ENCODE results near the gene LTN1. TPM values are rescaled to one million over a fixed set of nuclear protein-coding genes. Genes with fewer than 3 reads are reported as not detected.

The LTN1 gene
- total and polyA plus RNA-seq, 2 of the 13 experiments (the other 11 are each of a cell fraction or from before 2014, with no cell fraction given): 6.7 to 24.6 TPM

DNA sequence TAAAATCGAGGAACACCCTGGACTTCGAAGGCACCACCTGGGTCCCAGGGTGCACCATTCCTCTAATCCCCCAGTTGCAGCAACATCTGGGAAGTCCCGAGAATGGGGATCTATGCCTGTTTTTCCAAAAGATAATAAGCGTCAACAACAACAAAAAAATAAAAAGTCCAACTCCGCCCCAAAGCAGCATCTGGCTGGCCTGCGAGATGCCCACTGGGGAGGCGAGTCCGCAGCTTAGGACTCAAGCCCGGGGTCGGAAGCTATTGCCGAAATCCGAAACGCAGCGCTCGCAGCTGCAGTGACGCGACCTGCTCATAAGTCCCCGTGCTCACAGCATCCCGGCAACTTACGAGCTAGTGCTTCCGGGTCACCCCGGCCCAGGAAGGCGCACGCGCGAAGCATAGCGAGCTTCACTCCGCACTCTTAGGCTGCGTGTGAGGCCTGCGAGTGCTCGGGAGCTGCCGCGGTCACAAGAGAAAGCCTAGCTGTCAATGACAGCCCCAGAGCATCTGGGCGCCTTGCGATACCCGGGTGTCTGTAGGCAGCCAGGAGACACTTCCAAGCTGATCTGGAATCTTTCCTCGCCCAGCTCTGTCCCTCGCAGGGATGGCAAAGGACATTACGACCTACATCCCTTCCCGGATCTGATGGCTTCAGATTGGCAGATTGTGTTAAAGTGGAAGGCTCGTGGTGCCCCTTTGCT, 9.9 kb upstream of the LTN1 start (continued):
- TF ChIP-seq ZZZ3 (CRISPR knock-in tag; IDR thresholded peaks at IDR 0.05; ENCODE audit: borderline replicate concordance) (peak; percentile 59; the same call in 1 of the 2 replicates), SIN3B (IDR thresholded peaks at IDR 0.05; ENCODE audit: low read length) (0 out of 2 replicates have a peak, but pooled peaks have one; percentile 55), ZNF709 (CRISPR knock-in tag; IDR thresholded peaks at IDR 0.05) (peak; percentile 73), ARHGAP35 (CRISPR knock-in tag; IDR thresholded peaks at IDR 0.05; ENCODE audit: borderline replicate concordance) (peak; percentile 42; the same call in 1 of the 2 replicates), HOXD1 (CRISPR knock-in tag; IDR thresholded peaks at IDR 0.05) (peak; percentile 65; the same call in 1 of the 2 replicates), FOXC1 (CRISPR knock-in tag; IDR thresholded peaks at IDR 0.05; ENCODE audit: borderline replicate concordance) (peak; percentile 59; the same call in 1 of the 2 replicates), RXRB (CRISPR knock-in tag; IDR thresholded peaks at IDR 0.05; ENCODE audit: borderline replicate concordance) (peak; percentile 74), ZNF737 (CRISPR knock-in tag; IDR thresholded peaks at IDR 0.05; ENCODE audit: borderline replicate concordance) (peak; percentile 36; the same call in 1 of the 2 replicates), JUND (CRISPR knock-in tag; IDR thresholded peaks at IDR 0.05) (no peak), RAD21 (CRISPR knock-in tag; IDR thresholded peaks at IDR 0.05) (peak; percentile 51; the same call in 1 of the 2 replicates), MXD1 (CRISPR knock-in tag; IDR thresholded peaks at IDR 0.05) (peak; percentile 73; the same call in 1 of the 2 replicates), TSC22D2 (CRISPR knock-in tag; IDR thresholded peaks at IDR 0.05; ENCODE audit: borderline replicate concordance) (peak; percentile 46; the same call in 1 of the 2 replicates), GATAD1 (CRISPR knock-in tag; IDR thresholded peaks at IDR 0.05) (peak; percentile 94), RFXAP (CRISPR knock-in tag; IDR thresholded peaks at IDR 0.05; ENCODE audit: borderline replicate concordance) (peak; percentile 76; the same call in 1 of the 2 replicates), SAP130 (CRISPR knock-in tag; IDR thresholded peaks at IDR 0.05; ENCODE audit: low read depth) (peak; percentile 96), ZNF260 (CRISPR knock-in tag; IDR thresholded peaks at IDR 0.05; ENCODE audit: borderline replicate concordance, low read depth) (no peak), ZFP90 (CRISPR knock-in tag; IDR thresholded peaks at IDR 0.05; ENCODE audit: borderline replicate concordance) (peak; percentile 84), ELF1 (CRISPR knock-in tag; IDR thresholded peaks at IDR 0.05) (peak; percentile 91)
- TF ChIP-seq, protein P1, sequence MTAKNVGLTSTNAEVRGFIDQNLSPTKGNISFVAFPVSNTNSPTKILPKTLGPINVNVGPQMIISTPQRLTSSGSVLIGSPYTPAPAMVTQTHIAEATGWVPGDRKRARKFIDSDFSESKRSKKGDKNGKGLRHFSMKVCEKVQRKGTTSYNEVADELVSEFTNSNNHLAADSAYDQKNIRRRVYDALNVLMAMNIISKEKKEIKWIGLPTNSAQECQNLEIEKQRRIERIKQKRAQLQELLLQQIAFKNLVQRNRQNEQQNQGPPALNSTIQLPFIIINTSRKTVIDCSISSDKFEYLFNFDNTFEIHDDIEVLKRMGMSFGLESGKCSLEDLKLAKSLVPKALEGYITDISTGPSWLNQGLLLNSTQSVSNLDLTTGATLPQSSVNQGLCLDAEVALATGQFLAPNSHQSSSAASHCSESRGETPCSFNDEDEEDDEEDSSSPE (CRISPR knock-in tag; IDR thresholded peaks at IDR 0.05): peak; percentile 88
- TF ChIP-seq, protein P2, sequence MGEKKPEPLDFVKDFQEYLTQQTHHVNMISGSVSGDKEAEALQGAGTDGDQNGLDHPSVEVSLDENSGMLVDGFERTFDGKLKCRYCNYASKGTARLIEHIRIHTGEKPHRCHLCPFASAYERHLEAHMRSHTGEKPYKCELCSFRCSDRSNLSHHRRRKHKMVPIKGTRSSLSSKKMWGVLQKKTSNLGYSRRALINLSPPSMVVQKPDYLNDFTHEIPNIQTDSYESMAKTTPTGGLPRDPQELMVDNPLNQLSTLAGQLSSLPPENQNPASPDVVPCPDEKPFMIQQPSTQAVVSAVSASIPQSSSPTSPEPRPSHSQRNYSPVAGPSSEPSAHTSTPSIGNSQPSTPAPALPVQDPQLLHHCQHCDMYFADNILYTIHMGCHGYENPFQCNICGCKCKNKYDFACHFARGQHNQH (CRISPR knock-in tag; IDR thresholded peaks at IDR 0.05): peak; percentile 65; the same call in 1 of the 2 replicates
- TF ChIP-seq, protein P3, sequence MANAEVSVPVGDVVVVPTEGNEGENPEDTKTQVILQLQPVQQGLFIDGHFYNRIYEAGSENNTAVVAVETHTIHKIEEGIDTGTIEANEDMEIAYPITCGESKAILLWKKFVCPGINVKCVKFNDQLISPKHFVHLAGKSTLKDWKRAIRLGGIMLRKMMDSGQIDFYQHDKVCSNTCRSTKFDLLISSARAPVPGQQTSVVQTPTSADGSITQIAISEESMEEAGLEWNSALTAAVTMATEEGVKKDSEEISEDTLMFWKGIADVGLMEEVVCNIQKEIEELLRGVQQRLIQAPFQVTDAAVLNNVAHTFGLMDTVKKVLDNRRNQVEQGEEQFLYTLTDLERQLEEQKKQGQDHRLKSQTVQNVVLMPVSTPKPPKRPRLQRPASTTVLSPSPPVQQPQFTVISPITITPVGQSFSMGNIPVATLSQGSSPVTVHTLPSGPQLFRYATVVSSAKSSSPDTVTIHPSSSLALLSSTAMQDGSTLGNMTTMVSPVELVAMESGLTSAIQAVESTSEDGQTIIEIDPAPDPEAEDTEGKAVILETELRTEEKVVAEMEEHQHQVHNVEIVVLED (CRISPR knock-in tag; IDR thresholded peaks at IDR 0.05; ENCODE audit: borderline replicate concordance): peak; percentile 72
- TF ChIP-seq, protein P4, sequence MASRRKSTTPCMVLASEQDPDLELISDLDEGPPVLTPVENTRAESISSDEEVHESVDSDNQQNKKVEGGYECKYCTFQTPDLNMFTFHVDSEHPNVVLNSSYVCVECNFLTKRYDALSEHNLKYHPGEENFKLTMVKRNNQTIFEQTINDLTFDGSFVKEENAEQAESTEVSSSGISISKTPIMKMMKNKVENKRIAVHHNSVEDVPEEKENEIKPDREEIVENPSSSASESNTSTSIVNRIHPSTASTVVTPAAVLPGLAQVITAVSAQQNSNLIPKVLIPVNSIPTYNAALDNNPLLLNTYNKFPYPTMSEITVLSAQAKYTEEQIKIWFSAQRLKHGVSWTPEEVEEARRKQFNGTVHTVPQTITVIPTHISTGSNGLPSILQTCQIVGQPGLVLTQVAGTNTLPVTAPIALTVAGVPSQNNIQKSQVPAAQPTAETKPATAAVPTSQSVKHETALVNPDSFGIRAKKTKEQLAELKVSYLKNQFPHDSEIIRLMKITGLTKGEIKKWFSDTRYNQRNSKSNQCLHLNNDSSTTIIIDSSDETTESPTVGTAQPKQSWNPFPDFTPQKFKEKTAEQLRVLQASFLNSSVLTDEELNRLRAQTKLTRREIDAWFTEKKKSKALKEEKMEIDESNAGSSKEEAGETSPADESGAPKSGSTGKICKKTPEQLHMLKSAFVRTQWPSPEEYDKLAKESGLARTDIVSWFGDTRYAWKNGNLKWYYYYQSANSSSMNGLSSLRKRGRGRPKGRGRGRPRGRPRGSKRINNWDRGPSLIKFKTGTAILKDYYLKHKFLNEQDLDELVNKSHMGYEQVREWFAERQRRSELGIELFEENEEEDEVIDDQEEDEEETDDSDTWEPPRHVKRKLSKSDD (CRISPR knock-in tag; IDR thresholded peaks at IDR 0.05; ENCODE audit: low read depth): peak; percentile 87

Measured in HepG2 (cell line).